GM12878 (cell line): ENCODE data around the gene HIBCH. TPM values are rescaled to one million over a fixed set of nuclear protein-coding genes. Genes with fewer than 3 reads are reported as not detected.
A peak's percentile ranks its signal among the peaks of the same experiment; 100 is the strongest.

Source experiments
- BACH1 ChIP-seq: fragments of 450-650 bp; IDR thresholded peaks from 2 replicates; pipeline ENCODE4 v1.6.1; 2017; ENCODE audit warnings: mild to moderate bottlenecking, borderline replicate concordance
- BCL11A ChIP-seq: IDR thresholded peaks from 2 replicates; pipeline ENCODE4 v1.6.1; 2011; ENCODE audit warnings: low read depth, low read length
- CEBPB ChIP-seq, 2 experiments: fragments of 150-350 bp in 1 of 2; IDR thresholded peaks; 2 replicates each; pipeline ENCODE4 v1.6.1; 2012 to 2014; ENCODE audit warnings: low read depth in 2 of 2, low read length in 2 of 2, borderline replicate concordance in 1 of 2, inconsistent platforms in 1 of 2
- CREB1 ChIP-seq: IDR thresholded peaks from 2 replicates; pipeline ENCODE4 v1.6.1; 2012; ENCODE audit warnings: low read depth, mild to moderate bottlenecking, inconsistent platforms
- DPF2 ChIP-seq: fragments of 450-650 bp; IDR thresholded peaks from 2 replicates; pipeline ENCODE4 v1.6.1; 2017; ENCODE audit warnings: mild to moderate bottlenecking
- EED ChIP-seq: sonication (generic); IDR thresholded peaks from 2 replicates; pipeline ENCODE4 v1.6.1; 2016; ENCODE audit warnings: antibody characterized with exemption, low read depth
- FOXM1 ChIP-seq: IDR thresholded peaks from 2 replicates; pipeline ENCODE4 v1.6.1; 2012; ENCODE audit warnings: low read depth, mild to moderate bottlenecking, inconsistent platforms, low read length, moderate library complexity
- GATAD2B ChIP-seq: fragments of 450-650 bp; conservative IDR thresholded peaks from 2 replicates; pipeline ENCODE4 v1.6.1; 2017; ENCODE audit warnings: low read depth, mild to moderate bottlenecking, moderate library complexity
- HDAC6 ChIP-seq: fragments of 200-600 bp; sonication (generic); IDR thresholded peaks from one replicate; pipeline ENCODE4 v1.8.0; 2017; ENCODE audit warnings: antibody characterized with exemption; ENCODE audit not compliant: unreplicated experiment
- IKZF1 ChIP-seq: fragments of 450-650 bp; conservative IDR thresholded peaks from 2 replicates; pipeline ENCODE4 v1.6.1; 2017; ENCODE audit warnings: antibody characterized with exemption, mild to moderate bottlenecking
- LARP7 ChIP-seq: fragments of 450-650 bp; IDR thresholded peaks from 2 replicates; pipeline ENCODE4 v1.6.1; 2017; ENCODE audit warnings: mild to moderate bottlenecking
- NFXL1 ChIP-seq: fragments of 450-650 bp; IDR thresholded peaks from 2 replicates; pipeline ENCODE4 v1.6.1; 2017; ENCODE audit warnings: antibody characterized with exemption, mild to moderate bottlenecking, borderline replicate concordance
- NKRF ChIP-seq: fragments of 450-650 bp; conservative IDR thresholded peaks from 2 replicates; pipeline ENCODE4 v1.6.1; 2017; ENCODE audit warnings: mild to moderate bottlenecking, moderate library complexity
- NR2F1 ChIP-seq: fragments of 450-650 bp; conservative IDR thresholded peaks from 2 replicates; pipeline ENCODE4 v1.6.1; 2017; ENCODE audit warnings: mild to moderate bottlenecking
- NRF1 ChIP-seq: conservative IDR thresholded peaks from 2 replicates; pipeline ENCODE4 v1.6.1; 2011; ENCODE audit warnings: mild to moderate bottlenecking, low read depth, low read length, improper control_type of control experiment
- PBX3 ChIP-seq: IDR thresholded peaks from 2 replicates; pipeline ENCODE4 v1.6.1; 2011; ENCODE audit warnings: mild to moderate bottlenecking, low read depth, low read length, moderate library complexity; ENCODE audit not compliant: insufficient replicate concordance
- POLR2A ChIP-seq: IDR thresholded peaks from 2 replicates; pipeline ENCODE4 v1.6.1; 2011; ENCODE audit warnings: low read depth, mild to moderate bottlenecking, low read length
- RB1 ChIP-seq: fragments of 450-650 bp; formaldehyde crosslinking; IDR thresholded peaks from 2 replicates; pipeline ENCODE4 v1.6.1; 2017; ENCODE audit warnings: mild to moderate bottlenecking, borderline replicate concordance
- SMAD1 ChIP-seq: fragments of 450-650 bp; IDR thresholded peaks from 2 replicates; pipeline ENCODE4 v1.6.1; 2018; ENCODE audit warnings: mild to moderate bottlenecking, low read depth; ENCODE audit not compliant: partially characterized antibody
- ZNF24 ChIP-seq: fragments of 450-650 bp; IDR thresholded peaks from 2 replicates; pipeline ENCODE4 v1.6.1; 2017; ENCODE audit warnings: antibody characterized with exemption, mild to moderate bottlenecking
- ZNF687 ChIP-seq: fragments of 450-650 bp; IDR thresholded peaks from 2 replicates; pipeline ENCODE4 v1.6.1; 2017; ENCODE audit warnings: mild to moderate bottlenecking, moderate library complexity
- polyA plus RNA-seq, 11 experiments: library from polyadenylated mRNA; depleted of rRNA in 4 of 11; unstranded in 6 of 11; stranded (reverse) in 5 of 11; fragments of >200 nt; fragmentation: Nextera tagmentation in 4 of 11; fragmentation: Illumina TruSeq in 1 of 11; extraction: Ambion mirVana in 4 of 11; extraction: Trizol in 1 of 11; gene quantifications; 1 replicate in 1 of 11; 2 replicates in 10 of 11; pipeline versions ENCODE4 v1.2.1 to v1.2.3, GENCODE V29; 2011 to 2016; ENCODE audit warnings: inconsistent platforms in 2 of 11, missing spikeins in 2 of 11, low read depth in 1 of 11
- total RNA-seq, 4 experiments: library from RNA; depleted of rRNA in 3 of 4; stranded (reverse); fragments of >200 nt in 3 of 4; fragmentation: Illumina TruSeq in 1 of 4; extraction: Trizol in 1 of 4; gene quantifications; 2 replicates each; pipeline versions ENCODE4 v1.2.1 to v1.2.3, GENCODE V29; 2013 to 2021

The HIBCH gene
- total and polyA plus RNA-seq, 10 of the 15 experiments (the other 5 are each of a cell fraction or from before 2014, with no cell fraction given) = 22.3 to 81.0 (median 37.4) TPM

GRCh38 chr2:190343536-190344275 lies 24.1 kb upstream of the HIBCH start, which contains the start of gene INPP1 (continued):
- TF ChIP-seq ZNF687 = peak; percentile 82
- TF ChIP-seq EED = 0 out of 2 replicates have a peak, but pooled peaks have one; percentile 3
- no peak for TF ChIP-seq BCL11A
- TF ChIP-seq FOXM1 = no peak
- TF ChIP-seq RB1 = 0 out of 2 replicates have a peak, but pooled peaks have one; percentile 28
- peak; percentile 52; the same call in 1 of the 2 replicates for TF ChIP-seq CREB1
- TF ChIP-seq NRF1 = no peak
- TF ChIP-seq IKZF1 = peak; percentile 90
- peak; percentile 72 for TF ChIP-seq NR2F1
- peak; percentile 81 for TF ChIP-seq HDAC6
- no peak for TF ChIP-seq CEBPB (IDR thresholded peaks at IDR 0.05; ENCODE audit: borderline replicate concordance in 1 of 2, low read depth in 2 of 2, low read length in 2 of 2)
- 0 out of 2 replicates have a peak, but pooled peaks have one; percentile 32 for TF ChIP-seq ZNF24
- TF ChIP-seq GATAD2B = peak; percentile 98
- TF ChIP-seq PBX3 = no peak
- 0 out of 2 replicates have a peak, but pooled peaks have one; percentile 57 for TF ChIP-seq LARP7
- TF ChIP-seq POLR2A = peak; percentile 53
- TF ChIP-seq NFXL1 = peak; percentile 94
- peak; percentile 84 for TF ChIP-seq BACH1
- TF ChIP-seq NKRF = peak; percentile 69; the same call in 1 of the 2 replicates
- peak; percentile 77 for TF ChIP-seq DPF2
- TF ChIP-seq SMAD1 = no peak
